K562 (cell line): ENCODE results near the gene USP49. TPM values are rescaled to one million over a fixed set of nuclear protein-coding genes. Genes with fewer than 3 reads are reported as not detected.

ENCODE experiments used
- ELF1 ChIP-seq: fragments of 200-800 bp; sonication (Bioruptor generic); IDR thresholded peaks from 2 replicates; pipeline ENCODE4 v1.6.1; 2016; ENCODE audit warnings: missing genetic modification characterization, missing compliant biosample characterization
- HDAC6 ChIP-seq: IDR thresholded peaks from 2 replicates; pipeline ENCODE4 v1.6.1; 2012; ENCODE audit warnings: low read depth, mild to moderate bottlenecking, control low read depth, inconsistent platforms, low read length, moderate library complexity
- HOXB6 ChIP-seq: fragments of 250-450 bp; sonication (Bioruptor Pico); IDR thresholded peaks from 2 replicates; pipeline ENCODE4 v1.5.1; 2022; ENCODE audit warnings: mild to moderate bottlenecking, borderline replicate concordance
- HSF4 ChIP-seq: fragments of 250-450 bp; sonication (Bioruptor Pico); IDR thresholded peaks from 2 replicates; pipeline ENCODE4 v2.1.2; 2022; ENCODE audit warnings: mild to moderate bottlenecking, moderate library complexity, borderline replicate concordance
- JUNB ChIP-seq: fragments of 450-650 bp; formaldehyde crosslinking; conservative IDR thresholded peaks from 2 replicates; pipeline ENCODE4 v1.4.0; 2020; ENCODE audit warnings: mild to moderate bottlenecking
- KDM2B ChIP-seq: fragments of 250-450 bp; sonication (Bioruptor Pico); IDR thresholded peaks from 2 replicates; pipeline ENCODE4 v1.8.0; 2021; ENCODE audit warnings: mild to moderate bottlenecking, moderate library complexity
- MAFK ChIP-seq: IDR thresholded peaks from 2 replicates; pipeline ENCODE4 v1.6.1; 2011; ENCODE audit warnings: low read length, improper control_type of control experiment
- NR2F6 ChIP-seq: fragments of 450-650 bp; formaldehyde crosslinking; IDR thresholded peaks from 2 replicates; pipeline ENCODE4 v1.4.0; 2020; ENCODE audit warnings: mild to moderate bottlenecking
- PHB2 ChIP-seq: fragments of 450-650 bp; IDR thresholded peaks from 2 replicates; pipeline ENCODE4 v1.6.1; 2017; ENCODE audit warnings: low read depth
- PHTF2 ChIP-seq: fragments of 250-450 bp; sonication (Bioruptor Pico); IDR thresholded peaks from 2 replicates; pipeline ENCODE4 v1.5.0; 2021; ENCODE audit warnings: mild to moderate bottlenecking
- POLR2AphosphoS5 ChIP-seq: IDR thresholded peaks from 2 replicates; pipeline ENCODE4 v1.6.1; 2011; ENCODE audit warnings: mild to moderate bottlenecking, low read depth, low read length, moderate library complexity; ENCODE audit not compliant: control insufficient read depth, insufficient read depth
- TEAD1 ChIP-seq, 2 experiments: fragments of 450-650 bp in 1 of 2; sonication (generic) in 1 of 2; formaldehyde crosslinking; IDR thresholded peaks; 2 replicates each; pipeline versions ENCODE4 v1.4.0 to v1.8.0; 2020 to 2022; ENCODE audit warnings: mild to moderate bottlenecking in 2 of 2, missing genetic modification reagents in 1 of 2
- ZNF140 ChIP-seq: fragments of 250-450 bp; sonication (Bioruptor Pico); IDR thresholded peaks from 2 replicates; pipeline ENCODE4 v1.8.0; 2021; ENCODE audit warnings: moderate library complexity, mild to moderate bottlenecking, inconsistent platforms
- ZNF23 ChIP-seq: fragments of 250-450 bp; sonication (Bioruptor Pico); IDR thresholded peaks from 2 replicates; pipeline ENCODE4 v1.4.0; 2020; ENCODE audit warnings: mild to moderate bottlenecking
- ZNF24 ChIP-seq: fragments of 450-650 bp; IDR thresholded peaks from 2 replicates; pipeline ENCODE4 v1.6.1; 2016
- ZNF41 ChIP-seq: fragments of 250-450 bp; sonication (Bioruptor Pico); conservative IDR thresholded peaks from 2 replicates; pipeline ENCODE4 v1.4.0; 2020; ENCODE audit warnings: mild to moderate bottlenecking
- polyA plus RNA-seq, 8 experiments: library from polyadenylated mRNA; depleted of rRNA in 4 of 8; stranded (reverse) in 5 of 8; unstranded in 3 of 8; fragments of >200 nt; fragmentation: Nextera tagmentation in 2 of 8; fragmentation: Illumina TruSeq in 1 of 8; extraction: Ambion mirVana in 2 of 8; extraction: Trizol in 1 of 8; gene quantifications; 2 replicates each; pipeline versions ENCODE4 v1.2.1 to v1.2.3, GENCODE V29; 2011 to 2014; ENCODE audit warnings: inconsistent platforms in 1 of 8, missing spikeins in 1 of 8
- total RNA-seq, 7 experiments: library from RNA; depleted of rRNA in 6 of 7; stranded (reverse); fragments of >200 nt in 6 of 7; fragmentation: Illumina TruSeq in 2 of 7; extraction: Trizol in 2 of 7; gene quantifications; 2 replicates each; pipeline versions ENCODE4 v1.2.1 to v1.2.3, GENCODE V29; 2011 to 2021; ENCODE audit warnings: low replicate concordance in 1 of 7
- TF ChIP-seq, protein P1 (sequence below), 2 experiments: fragments of 450-650 bp; IDR thresholded peaks; 2 replicates each; pipeline ENCODE4 v1.6.1; 2018; ENCODE audit warnings: mild to moderate bottlenecking in 2 of 2, low read depth in 1 of 2; ENCODE audit not compliant: partially characterized antibody in 2 of 2
- TF ChIP-seq, protein P2 (sequence below): fragments of 450-650 bp; IDR thresholded peaks from 2 replicates; pipeline ENCODE4 v1.7.1; 2018; ENCODE audit warnings: mild to moderate bottlenecking, low read depth; ENCODE audit not compliant: partially characterized antibody
- TF ChIP-seq, protein P3 (sequence below), 2 experiments: fragments of 450-650 bp in 1 of 2; sonication (generic) in 1 of 2; formaldehyde crosslinking; conservative IDR thresholded peaks; 2 replicates each; pipeline versions ENCODE4 v1.4.0 to v1.8.1; 2020 to 2022; ENCODE audit warnings: mild to moderate bottlenecking in 1 of 2, missing genetic modification reagents in 1 of 2
- TF ChIP-seq, protein P4 (sequence below): fragments of 450-650 bp; conservative IDR thresholded peaks from 2 replicates; pipeline ENCODE4 v1.6.1; 2016; ENCODE audit warnings: missing genetic modification characterization, low read depth, mild to moderate bottlenecking, missing compliant biosample characterization, moderate library complexity

The USP49 gene
- total and polyA plus RNA-seq, 9 of the 15 experiments (the other 6 are each of a cell fraction or from before 2014, with no cell fraction given): 1.0 to 9.9 (median 6.5) TPM

DNA sequence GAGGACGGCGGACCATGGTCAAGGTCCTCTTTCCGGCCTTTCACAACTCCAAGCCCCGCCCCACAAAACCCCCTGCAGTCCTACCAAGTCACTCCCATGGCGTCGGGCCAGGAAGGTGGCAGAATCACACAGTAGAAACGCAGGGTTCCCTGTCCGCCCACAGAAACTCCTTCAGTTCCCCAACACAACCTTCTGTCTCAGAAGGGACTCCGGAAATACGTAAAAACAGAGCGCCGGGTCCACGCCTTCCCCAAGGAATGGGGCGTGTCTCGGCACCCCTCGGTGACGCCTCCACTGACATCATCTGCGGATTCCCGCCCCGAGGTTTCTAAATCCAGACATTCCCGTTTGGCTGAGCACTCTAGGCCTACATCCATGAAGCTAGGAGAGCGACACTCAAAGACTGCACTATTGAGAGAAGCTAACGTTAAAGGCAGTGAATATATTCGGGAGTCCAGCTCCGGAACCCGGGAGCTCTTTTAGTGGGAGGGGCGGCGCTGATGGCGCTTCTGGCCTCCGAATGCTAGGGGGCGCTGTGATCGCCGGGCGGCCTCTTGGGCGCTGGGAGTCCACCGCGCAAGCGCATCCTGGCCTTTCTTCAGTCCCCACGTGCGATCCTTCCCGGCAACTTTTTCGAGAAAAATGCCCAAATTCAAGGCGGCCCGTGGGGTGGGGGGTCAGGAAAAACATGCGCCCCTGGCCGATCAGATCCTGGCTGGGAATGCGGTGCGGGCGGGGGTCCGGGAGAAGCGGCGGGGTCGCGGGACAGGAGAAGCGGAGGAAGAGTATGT, 25.9 kb upstream of the USP49 start, which contains the start of the genes BYSL and MED20 (continued):
- TF ChIP-seq, protein P1, sequence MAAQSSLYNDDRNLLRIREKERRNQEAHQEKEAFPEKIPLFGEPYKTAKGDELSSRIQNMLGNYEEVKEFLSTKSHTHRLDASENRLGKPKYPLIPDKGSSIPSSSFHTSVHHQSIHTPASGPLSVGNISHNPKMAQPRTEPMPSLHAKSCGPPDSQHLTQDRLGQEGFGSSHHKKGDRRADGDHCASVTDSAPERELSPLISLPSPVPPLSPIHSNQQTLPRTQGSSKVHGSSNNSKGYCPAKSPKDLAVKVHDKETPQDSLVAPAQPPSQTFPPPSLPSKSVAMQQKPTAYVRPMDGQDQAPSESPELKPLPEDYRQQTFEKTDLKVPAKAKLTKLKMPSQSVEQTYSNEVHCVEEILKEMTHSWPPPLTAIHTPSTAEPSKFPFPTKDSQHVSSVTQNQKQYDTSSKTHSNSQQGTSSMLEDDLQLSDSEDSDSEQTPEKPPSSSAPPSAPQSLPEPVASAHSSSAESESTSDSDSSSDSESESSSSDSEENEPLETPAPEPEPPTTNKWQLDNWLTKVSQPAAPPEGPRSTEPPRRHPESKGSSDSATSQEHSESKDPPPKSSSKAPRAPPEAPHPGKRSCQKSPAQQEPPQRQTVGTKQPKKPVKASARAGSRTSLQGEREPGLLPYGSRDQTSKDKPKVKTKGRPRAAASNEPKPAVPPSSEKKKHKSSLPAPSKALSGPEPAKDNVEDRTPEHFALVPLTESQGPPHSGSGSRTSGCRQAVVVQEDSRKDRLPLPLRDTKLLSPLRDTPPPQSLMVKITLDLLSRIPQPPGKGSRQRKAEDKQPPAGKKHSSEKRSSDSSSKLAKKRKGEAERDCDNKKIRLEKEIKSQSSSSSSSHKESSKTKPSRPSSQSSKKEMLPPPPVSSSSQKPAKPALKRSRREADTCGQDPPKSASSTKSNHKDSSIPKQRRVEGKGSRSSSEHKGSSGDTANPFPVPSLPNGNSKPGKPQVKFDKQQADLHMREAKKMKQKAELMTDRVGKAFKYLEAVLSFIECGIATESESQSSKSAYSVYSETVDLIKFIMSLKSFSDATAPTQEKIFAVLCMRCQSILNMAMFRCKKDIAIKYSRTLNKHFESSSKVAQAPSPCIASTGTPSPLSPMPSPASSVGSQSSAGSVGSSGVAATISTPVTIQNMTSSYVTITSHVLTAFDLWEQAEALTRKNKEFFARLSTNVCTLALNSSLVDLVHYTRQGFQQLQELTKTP (IDR thresholded peaks at IDR 0.05; ENCODE audit: low read depth in 1 of 2, partially characterized antibody in 2 of 2): no peak
- TF ChIP-seq PHTF2 (CRISPR knock-in tag): no peak
- TF ChIP-seq PHB2: no peak
- no peak for TF ChIP-seq HSF4
- no peak for TF ChIP-seq ZNF41 (CRISPR knock-in tag)
- TF ChIP-seq HOXB6: no peak
- TF ChIP-seq KDM2B: no peak
- no peak for TF ChIP-seq ZNF24
- TF ChIP-seq ELF1 (tag): peak; percentile 45; the same call in 1 of the 2 replicates
- peak; percentile 76 to 93 for TF ChIP-seq TEAD1 (CRISPR knock-in tag; IDR thresholded peaks at IDR 0.05)
- TF ChIP-seq, protein P2, sequence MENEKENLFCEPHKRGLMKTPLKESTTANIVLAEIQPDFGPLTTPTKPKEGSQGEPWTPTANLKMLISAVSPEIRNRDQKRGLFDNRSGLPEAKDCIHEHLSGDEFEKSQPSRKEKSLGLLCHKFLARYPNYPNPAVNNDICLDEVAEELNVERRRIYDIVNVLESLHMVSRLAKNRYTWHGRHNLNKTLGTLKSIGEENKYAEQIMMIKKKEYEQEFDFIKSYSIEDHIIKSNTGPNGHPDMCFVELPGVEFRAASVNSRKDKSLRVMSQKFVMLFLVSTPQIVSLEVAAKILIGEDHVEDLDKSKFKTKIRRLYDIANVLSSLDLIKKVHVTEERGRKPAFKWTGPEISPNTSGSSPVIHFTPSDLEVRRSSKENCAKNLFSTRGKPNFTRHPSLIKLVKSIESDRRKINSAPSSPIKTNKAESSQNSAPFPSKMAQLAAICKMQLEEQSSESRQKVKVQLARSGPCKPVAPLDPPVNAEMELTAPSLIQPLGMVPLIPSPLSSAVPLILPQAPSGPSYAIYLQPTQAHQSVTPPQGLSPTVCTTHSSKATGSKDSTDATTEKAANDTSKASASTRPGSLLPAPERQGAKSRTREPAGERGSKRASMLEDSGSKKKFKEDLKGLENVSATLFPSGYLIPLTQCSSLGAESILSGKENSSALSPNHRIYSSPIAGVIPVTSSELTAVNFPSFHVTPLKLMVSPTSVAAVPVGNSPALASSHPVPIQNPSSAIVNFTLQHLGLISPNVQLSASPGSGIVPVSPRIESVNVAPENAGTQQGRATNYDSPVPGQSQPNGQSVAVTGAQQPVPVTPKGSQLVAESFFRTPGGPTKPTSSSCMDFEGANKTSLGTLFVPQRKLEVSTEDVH: peak; percentile 96
- TF ChIP-seq MAFK: no peak
- TF ChIP-seq, protein P3, sequence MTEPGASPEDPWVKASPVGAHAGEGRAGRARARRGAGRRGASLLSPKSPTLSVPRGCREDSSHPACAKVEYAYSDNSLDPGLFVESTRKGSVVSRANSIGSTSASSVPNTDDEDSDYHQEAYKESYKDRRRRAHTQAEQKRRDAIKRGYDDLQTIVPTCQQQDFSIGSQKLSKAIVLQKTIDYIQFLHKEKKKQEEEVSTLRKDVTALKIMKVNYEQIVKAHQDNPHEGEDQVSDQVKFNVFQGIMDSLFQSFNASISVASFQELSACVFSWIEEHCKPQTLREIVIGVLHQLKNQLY (CRISPR knock-in tag; conservative IDR thresholded peaks at IDR 0.05): no peak; a peak in 1 of 4 replicates
- TF ChIP-seq POLR2AphosphoS5: peak; percentile 80
- TF ChIP-seq ZNF23: no peak
- TF ChIP-seq, protein P4, sequence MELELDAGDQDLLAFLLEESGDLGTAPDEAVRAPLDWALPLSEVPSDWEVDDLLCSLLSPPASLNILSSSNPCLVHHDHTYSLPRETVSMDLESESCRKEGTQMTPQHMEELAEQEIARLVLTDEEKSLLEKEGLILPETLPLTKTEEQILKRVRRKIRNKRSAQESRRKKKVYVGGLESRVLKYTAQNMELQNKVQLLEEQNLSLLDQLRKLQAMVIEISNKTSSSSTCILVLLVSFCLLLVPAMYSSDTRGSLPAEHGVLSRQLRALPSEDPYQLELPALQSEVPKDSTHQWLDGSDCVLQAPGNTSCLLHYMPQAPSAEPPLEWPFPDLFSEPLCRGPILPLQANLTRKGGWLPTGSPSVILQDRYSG: no peak
- no peak for TF ChIP-seq ZNF140 (CRISPR knock-in tag)
- 0 out of 2 replicates have a peak, but pooled peaks have one; percentile 14 for TF ChIP-seq JUNB (CRISPR knock-in tag)
- TF ChIP-seq HDAC6: no peak
- no peak; the same call in 1 of the 2 replicates for TF ChIP-seq NR2F6 (CRISPR knock-in tag)
